Activated CD8-positive, alpha-beta memory T cell treated with anti-CD3 and anti-CD28 coated beads for 48 hours (primary cell): ENCODE measurements around the gene DHRS1.
"Not testable (repeated sequence)": the region's sequence is repeated elsewhere in the genome, so short reads cannot be mapped to it uniquely, and the experiment has no call there.

Source experiments
- DNase-seq, 3 experiments: peaks; one replicate each; pipeline ENCODE4 v3.0.0-alpha.2; 2020; ENCODE audit warnings: low read depth in 2 of 3, low spot score in 2 of 3

Gene DHRS1

DNA sequence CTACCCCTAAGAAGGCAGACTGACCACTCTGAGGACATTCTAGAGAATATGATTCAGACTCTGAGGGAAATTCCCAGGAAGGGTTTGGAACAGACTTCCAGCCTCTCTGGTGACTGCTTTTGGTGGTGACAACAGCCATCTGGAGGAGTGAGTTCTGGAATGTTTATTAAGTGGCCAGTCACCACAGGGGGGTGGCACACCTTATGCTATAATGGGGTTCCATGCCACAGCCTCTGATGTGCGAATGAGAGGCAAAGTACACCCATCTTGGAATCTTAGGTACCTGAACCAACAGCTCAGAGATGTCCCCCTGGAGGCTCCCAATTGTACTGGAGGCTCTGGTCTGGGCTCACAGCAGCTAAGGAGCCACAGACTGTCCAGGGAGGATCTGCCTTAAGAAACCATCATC is 47.7 kb downstream of the DHRS1 start:
- no peak for DNase-seq

DNA sequence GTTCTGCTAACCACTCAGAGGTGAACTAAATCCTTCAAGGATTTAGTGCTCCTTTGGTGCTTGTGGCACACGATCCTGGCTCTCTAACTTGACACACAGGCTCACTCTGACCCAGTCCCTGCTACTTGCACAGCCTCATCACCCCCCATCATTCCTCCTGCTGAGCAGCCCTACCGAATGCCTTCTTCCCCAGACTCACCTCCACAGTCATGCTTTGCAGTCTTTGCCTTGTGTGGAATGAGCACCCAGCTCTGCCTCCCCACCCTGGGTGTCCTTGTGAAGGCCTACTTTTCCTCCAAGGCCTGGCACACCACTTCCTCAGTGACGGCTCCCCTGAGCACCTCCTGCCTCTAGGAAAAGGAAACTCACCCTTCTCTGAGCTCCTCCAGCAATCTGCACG is 49.2 kb downstream of the DHRS1 start:
- no peak for DNase-seq

- no peak for DNase-seq
These were observed 50.2 kb downstream of the DHRS1 start for GRCh38 chr14:24249230-24250021.

GRCh38 chr14:24247422-24247821 is 52.2 kb downstream of the DHRS1 start:
- no peak for DNase-seq

GRCh38 chr14:24246765-24247212 is 52.8 kb downstream of the DHRS1 start:
- no peak for DNase-seq

GRCh38 chr14:24245350-24245749 is 54.2 kb downstream of the DHRS1 start:
- DNase-seq: not testable (repeated sequence)

DNA sequence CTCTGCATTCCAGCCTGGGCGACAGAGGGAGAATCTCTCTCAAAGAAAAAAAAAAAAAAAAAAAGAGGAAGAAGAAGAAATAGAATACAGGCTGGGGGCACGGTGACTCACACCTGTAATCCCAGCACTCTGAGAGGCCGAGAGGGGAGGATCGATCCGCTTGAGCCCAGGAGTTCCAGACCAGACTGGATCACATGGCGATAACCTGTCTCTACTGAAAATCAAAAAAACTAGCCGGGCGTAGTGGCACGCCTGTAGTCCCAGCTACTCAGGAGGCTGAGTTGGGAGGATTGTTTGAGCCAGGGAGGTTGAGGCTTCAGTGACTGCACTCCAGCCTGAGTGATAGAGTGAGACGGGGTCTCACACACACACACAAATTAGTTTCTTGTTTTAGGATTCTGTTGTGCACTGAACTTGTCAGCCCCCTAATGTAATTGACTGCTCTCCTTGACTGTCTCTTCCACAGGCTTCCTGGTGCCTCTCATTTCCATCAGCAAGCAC is 56.2 kb downstream of the DHRS1 start:
- DNase-seq: no peak

GRCh38 chr14:24241829-24242443 is 57.6 kb downstream of the DHRS1 start:
- DNase-seq: peak in 1 of 3 experiments; percentile 82
